Upper lobe of left lung (tissue), 6 donors: Measurements from ENCODE around the gene IGSF8. TPM values are rescaled to one million over a fixed set of nuclear protein-coding genes. Genes with fewer than 3 reads are reported as not detected.

Source experiments
- ATAC-seq, 2 donors: fragments of 200-7000 bp; cut with Tn5 transposase; one replicate each; pipeline ENCODE4 v1.9.1; 2022; ENCODE audit warnings: mild to moderate bottlenecking in 2 of 2, moderate library complexity in 2 of 2; ENCODE audit not compliant: low FRiP score in 2 of 2
- DNase-seq, 2 donors: peaks; one replicate each; pipeline ENCODE4 v3.0.0-alpha.2; 2019 to 2020
- H3K27ac ChIP-seq, 4 donors: fragments of 200-600 bp; sonication (generic); one replicate each; pipeline ENCODE4 v1.5.1; 2016 to 2019
- H3K27me3 ChIP-seq, 4 donors: fragments of 200-600 bp; sonication (generic); one replicate each; pipeline ENCODE4 v1.5.1; 2017 to 2019
- H3K36me3 ChIP-seq, 4 donors: fragments of 200-600 bp; sonication (generic); one replicate each; pipeline ENCODE4 v1.5.1; 2016 to 2019
- H3K4me1 ChIP-seq, 4 donors: fragments of 200-600 bp; sonication (generic); one replicate each; pipeline ENCODE4 v1.5.1; 2018 to 2019
- H3K4me3 ChIP-seq, 4 donors: fragments of 200-600 bp; sonication (generic); one replicate each; pipeline ENCODE4 v1.5.1; 2017 to 2019; ENCODE audit warnings: mild to moderate bottlenecking in 2 of 4, moderate library complexity in 1 of 4
- H3K9me3 ChIP-seq, 4 donors: fragments of 200-600 bp; sonication (generic); one replicate each; pipeline ENCODE4 v1.5.1; 2018 to 2019
- CTCF ChIP-seq, 6 experiments: fragments of 450-650 bp in 4 of 6; fragments of 200-600 bp in 2 of 6; sonication (generic) in 2 of 6; IDR thresholded peaks; one replicate each; pipeline ENCODE4 v1.5.1; 2016 to 2019; ENCODE audit warnings: antibody characterized with exemption in 6 of 6
- EP300 ChIP-seq, 4 donors: sonication (generic); formaldehyde crosslinking; IDR thresholded peaks; one replicate each; pipeline ENCODE4 v1.5.1; 2017; ENCODE audit warnings: antibody characterized with exemption in 4 of 4, control low read depth in 2 of 4
- POLR2A ChIP-seq, 4 donors: fragments of 450-650 bp; IDR thresholded peaks; one replicate each; pipeline ENCODE4 v1.5.1; 2016 to 2017; ENCODE audit warnings: antibody characterized with exemption in 4 of 4, mild to moderate bottlenecking in 2 of 4
- POLR2AphosphoS5 ChIP-seq, 2 donors: sonication (generic); formaldehyde crosslinking; IDR thresholded peaks; one replicate each; pipeline ENCODE4 v1.5.1; 2017; ENCODE audit warnings: antibody characterized with exemption in 2 of 2
- WGBS, 2 donors: methylation state at CpG; one replicate each; pipeline ENCODE4 v1.1.5; 2017 to 2018; 5-methylcytosine and 5-hydroxymethylcytosine counted together
- total RNA-seq, 6 donors: library from RNA; depleted of rRNA in 4 of 6; stranded (reverse); fragments of >200 nt in 4 of 6; gene quantifications; one replicate each; pipeline versions ENCODE4 v1.1.0 to v1.2.1, GENCODE V29; 2016 to 2021
- donor health status: DM: no; HTN: no; CAD: no; lungs with moderate emphysema.
- donor health status: DM: no; HTN: yes; CAD: no; lungs with severe emphysema.

The IGSF8 gene
- total RNA-seq, 6 donors from 2014 or later: 13.6 to 43.8 (median 36.9) TPM

DNA sequence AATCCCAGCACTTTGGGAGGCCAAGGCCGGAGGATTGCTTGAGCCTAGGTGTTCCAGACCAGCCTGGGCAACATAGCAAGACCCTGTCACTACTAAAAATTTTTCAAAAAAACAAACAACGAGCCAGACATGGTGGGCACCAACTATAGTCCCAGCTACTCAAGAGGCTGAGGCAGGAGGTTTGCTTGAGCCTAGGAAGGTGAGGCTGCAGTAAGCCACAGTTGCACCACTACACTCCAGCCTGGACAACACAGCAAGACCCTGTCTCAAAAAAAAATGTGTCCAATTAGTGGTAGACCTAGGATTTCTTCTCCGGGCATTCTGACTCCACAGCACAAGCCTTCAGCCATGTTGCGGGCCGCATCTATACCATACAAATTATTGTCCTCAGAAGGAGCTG, 6.7 kb upstream of the IGSF8 start:
- TF ChIP-seq EP300 (IDR thresholded peaks at IDR 0.05) (no peak), CTCF (IDR thresholded peaks at IDR 0.05) (no peak), POLR2A (IDR thresholded peaks at IDR 0.05) (no peak), POLR2AphosphoS5 (IDR thresholded peaks at IDR 0.05) (no peak)
- H3K27ac ChIP-seq: no peak overlapping the region
- ATAC-seq (no peak), DNase-seq (no peak)
- H3K9me3 ChIP-seq: no peaks in the 10 kb centered on the region
- H3K4me3 ChIP-seq: no peak overlapping the region
- H3K27me3 ChIP-seq: no peaks in the 10 kb centered on the region
- H3K36me3 ChIP-seq: no peaks in the 10 kb centered on the region
- peaks cover 5 to 9% (median 8%) of the 10 kb centered on the region in 4 donors for H3K4me1 ChIP-seq
- 91 to 97% methylated on average over 3 to 5 of the region's 5 CpGs for WGBS, 2 donors

GRCh38 chr1:160104486-160104885, 6.1 kb upstream of the IGSF8 start:
- TF ChIP-seq EP300 (IDR thresholded peaks at IDR 0.05) (no peak), POLR2A (IDR thresholded peaks at IDR 0.05) (no peak), POLR2AphosphoS5 (IDR thresholded peaks at IDR 0.05) (no peak), CTCF (IDR thresholded peaks at IDR 0.05) (no peak)
- H3K27ac ChIP-seq: no peak overlapping the region
- WGBS, 2 donors: 53 to 71% methylated on average over 3 of the region's 3 CpGs
- peaks cover 8 to 11% (median 9%) of the 10 kb centered on the region in 4 donors for H3K4me1 ChIP-seq
- ATAC-seq (no peak), DNase-seq (no peak)
- no peaks in the 10 kb centered on the region for H3K27me3 ChIP-seq
- no peaks in the 10 kb centered on the region for H3K9me3 ChIP-seq
- H3K4me3 ChIP-seq: no peak overlapping the region
- no peaks in the 10 kb centered on the region for H3K36me3 ChIP-seq

- WGBS, 2 donors: 72 to 73% methylated on average over 5 to 6 of the region's 6 CpGs
- DNase-seq (no peak), ATAC-seq (no peak)
- Histone ChIP-seq H3K9me3 (no peaks in the 10 kb centered on the region), H3K27me3 (no peaks in the 10 kb centered on the region), H3K4me1 (peaks cover 8 to 16% (median 13%) of the 10 kb centered on the region in 4 donors), H3K4me3 (no peak overlapping the region), H3K36me3 (no peaks in the 10 kb centered on the region), H3K27ac (no peak overlapping the region)
- TF ChIP-seq POLR2A (IDR thresholded peaks at IDR 0.05) (no peak), CTCF (IDR thresholded peaks at IDR 0.05) (no peak), EP300 (IDR thresholded peaks at IDR 0.05) (no peak), POLR2AphosphoS5 (IDR thresholded peaks at IDR 0.05) (no peak)
These were observed 5.4 kb upstream of the IGSF8 start for GRCh38 chr1:160103658-160104408.

DNA sequence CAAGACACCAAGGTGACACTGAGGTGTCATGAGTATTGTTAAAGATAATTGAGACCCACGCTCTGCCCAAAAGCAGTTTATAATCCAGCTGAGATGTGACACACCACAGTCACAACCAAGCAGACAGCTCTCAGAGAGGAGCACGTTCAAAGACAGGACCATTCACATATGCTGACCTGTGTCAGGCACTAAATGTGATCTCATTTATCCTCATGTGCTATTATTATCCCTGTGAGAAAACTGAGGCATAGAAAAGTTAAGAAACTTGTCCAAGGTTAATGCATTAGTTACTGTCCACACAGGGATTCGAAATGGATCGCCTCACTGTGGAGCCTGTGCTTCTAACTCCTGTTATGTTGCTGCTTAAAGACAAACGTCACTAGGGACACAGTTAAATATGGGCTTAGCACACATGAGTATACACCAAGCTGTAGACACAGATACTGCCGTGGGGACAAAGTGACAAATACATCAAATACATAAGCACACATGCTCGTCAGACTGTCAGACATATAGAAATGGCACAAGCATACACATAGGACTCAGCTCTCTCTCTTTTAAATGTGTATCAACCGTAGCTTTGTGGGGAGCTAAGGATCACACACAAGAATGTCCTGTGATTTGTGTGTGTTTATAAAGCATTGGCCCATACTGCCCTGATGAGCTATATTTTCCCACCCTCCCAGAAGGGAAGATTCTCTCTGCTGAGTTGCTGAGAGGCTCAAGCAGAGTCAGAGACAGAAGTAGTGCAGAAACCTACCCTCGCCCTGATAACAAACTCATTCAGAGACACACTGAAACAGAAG, 3.5 kb upstream of the IGSF8 start:
- Histone ChIP-seq H3K27me3 (no peaks in the 10 kb centered on the region), H3K4me3 (no peak overlapping the region), H3K9me3 (no peaks in the 10 kb centered on the region), H3K4me1 (peaks cover 18 to 29% (median 23%) of the 10 kb centered on the region in 4 donors), H3K36me3 (no peaks in the 10 kb centered on the region), H3K27ac (no peak overlapping the region)
- 74 to 85% methylated on average over 9 of the region's 9 CpGs for WGBS, 2 donors
- TF ChIP-seq POLR2AphosphoS5 (IDR thresholded peaks at IDR 0.05) (no peak), CTCF (IDR thresholded peaks at IDR 0.05) (no peak), EP300 (IDR thresholded peaks at IDR 0.05) (no peak)
- DNase-seq (no peak), ATAC-seq (no peak)
